PC-9 (cell line): ENCODE measurements around the gene SLCO2A1. TPM values are rescaled to one million over a fixed set of nuclear protein-coding genes. Genes with fewer than 3 reads are reported as not detected.

ENCODE experiments used
- BruUV-seq: library from RNA; stranded (reverse); fragments of 400-500 nt; replicated peaks from 2 replicates; lab custom pipeline; 2021; lab: Mats Ljungman, UMichigan
- CTCF ChIA-PET: fragments of 300-600 bp; sonication (Branson Sonifier 250); formaldehyde crosslinking; loops from one replicate; lab custom pipeline; 2022; ENCODE audit warnings: antibody characterized with exemption; lab: Charles Lee
- POLR2A ChIA-PET: fragments of 300-600 bp; sonication (Branson Sonifier 250); formaldehyde crosslinking; loops from one replicate; lab custom pipeline; 2022; ENCODE audit warnings: antibody characterized with exemption; ENCODE audit not compliant: unreplicated experiment; lab: Charles Lee
- DNase-seq, 2 experiments: peaks; one replicate each; pipeline versions ENCODE4 v3.0.0 to v3.0.0-alpha.2; 2015 to 2022; ENCODE audit warnings: mixed read lengths in 1 of 2
- H2AFZ ChIP-seq: fragments of 200-600 bp; sonication (generic); 2 replicates; pipeline ENCODE4 v1.8.1; 2017; ENCODE audit warnings: antibody characterized with exemption
- H3F3A ChIP-seq: fragments of 200-600 bp; sonication (generic); 2 replicates; pipeline ENCODE4 v1.8.1; 2017; ENCODE audit warnings: antibody characterized with exemption, mild to moderate bottlenecking, low read depth; ENCODE audit not compliant: insufficient read depth
- H3K27ac ChIP-seq: fragments of 200-600 bp; sonication (generic); 2 replicates; pipeline ENCODE4 v1.6.1; 2016; ENCODE audit warnings: mixed run types
- H3K27me3 ChIP-seq: fragments of 200-600 bp; sonication (generic); 2 replicates; pipeline ENCODE4 v1.6.1; 2016; ENCODE audit warnings: low read depth, mixed run types; ENCODE audit not compliant: insufficient read depth
- H3K36me3 ChIP-seq: fragments of 200-600 bp; sonication (generic); 2 replicates; pipeline ENCODE4 v1.6.1; 2016; ENCODE audit warnings: low read depth, mixed run types
- H3K4me1 ChIP-seq: fragments of 200-600 bp; sonication (generic); replicated peaks from 2 replicates; pipeline ENCODE4 v1.6.1; 2016; ENCODE audit warnings: mixed run types; ENCODE audit not compliant: insufficient read depth
- H3K4me2 ChIP-seq: fragments of 200-600 bp; sonication (generic); 2 replicates; pipeline ENCODE4 v1.6.1; 2017; ENCODE audit warnings: mixed run types
- H3K4me3 ChIP-seq: fragments of 200-600 bp; sonication (generic); 2 replicates; pipeline ENCODE4 v1.6.1; 2016; ENCODE audit warnings: mixed run types
- H3K79me2 ChIP-seq: fragments of 200-600 bp; sonication (generic); 2 replicates; pipeline ENCODE4 v1.6.1; 2017; ENCODE audit warnings: low read depth, mixed run types
- H3K9me2 ChIP-seq: fragments of 200-600 bp; sonication (generic); 2 replicates; pipeline ENCODE4 v1.8.1; 2017; ENCODE audit warnings: mild to moderate bottlenecking; ENCODE audit not compliant: insufficient read depth
- H3K9me3 ChIP-seq: fragments of 200-600 bp; sonication (generic); 2 replicates; pipeline ENCODE4 v1.8.1; 2016; ENCODE audit warnings: low read depth; ENCODE audit not compliant: insufficient read depth
- H4K20me1 ChIP-seq: fragments of 200-600 bp; sonication (generic); 2 replicates; pipeline ENCODE4 v1.8.1; 2017; ENCODE audit not compliant: insufficient read depth
- EZH2 ChIP-seq: fragments of 200-600 bp; sonication (generic); IDR thresholded peaks from 2 replicates; pipeline ENCODE4 v1.8.0; 2017; ENCODE audit warnings: antibody characterized with exemption, low read depth
- intact Hi-C: fragments of 100-400 bp; cut with micrococcal nuclease; formaldehyde crosslinking; loops from one replicate; pipeline ENCODE4 v1.10.0; 2022; ENCODE audit not compliant: unreplicated experiment
- total RNA-seq: library from RNA; stranded (reverse); gene quantifications from 2 replicates; pipeline ENCODE4 v1.2.3, GENCODE V29; 2021
- TF ChIP-seq, protein P1 (sequence below): fragments of 200-600 bp; sonication (generic); conservative IDR thresholded peaks from 2 replicates; pipeline ENCODE4 v1.6.1; 2017; ENCODE audit warnings: mixed run types, antibody characterized with exemption, mild to moderate bottlenecking, moderate library complexity

The SLCO2A1 gene
- total RNA-seq, 1 experiment from 2014 or later, result 0.44 TPM

DNA sequence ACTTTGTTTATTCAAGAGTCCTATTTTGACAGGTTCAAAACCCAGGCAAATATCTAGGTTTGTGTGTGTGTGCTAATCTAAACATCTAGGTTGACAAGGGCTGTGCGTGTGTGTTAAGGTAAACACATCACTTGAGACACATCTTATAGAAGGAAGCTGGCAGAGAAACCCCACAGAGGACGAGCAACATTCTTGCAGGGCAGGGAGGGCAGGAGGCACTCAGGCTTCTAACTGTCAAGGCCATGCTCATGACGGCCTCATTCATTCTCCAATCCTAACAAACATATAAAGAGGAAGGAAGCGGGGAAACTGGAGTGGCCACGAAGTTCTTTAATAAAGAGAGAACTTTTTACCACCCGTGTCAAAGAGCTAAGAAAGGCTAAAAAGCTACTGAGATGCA is 43.4 kb downstream of the SLCO2A1 start:
- POLR2A ChIA-PET, result no interaction called here
- TF ChIP-seq EZH2, result no peak
- TF ChIP-seq, protein P1, sequence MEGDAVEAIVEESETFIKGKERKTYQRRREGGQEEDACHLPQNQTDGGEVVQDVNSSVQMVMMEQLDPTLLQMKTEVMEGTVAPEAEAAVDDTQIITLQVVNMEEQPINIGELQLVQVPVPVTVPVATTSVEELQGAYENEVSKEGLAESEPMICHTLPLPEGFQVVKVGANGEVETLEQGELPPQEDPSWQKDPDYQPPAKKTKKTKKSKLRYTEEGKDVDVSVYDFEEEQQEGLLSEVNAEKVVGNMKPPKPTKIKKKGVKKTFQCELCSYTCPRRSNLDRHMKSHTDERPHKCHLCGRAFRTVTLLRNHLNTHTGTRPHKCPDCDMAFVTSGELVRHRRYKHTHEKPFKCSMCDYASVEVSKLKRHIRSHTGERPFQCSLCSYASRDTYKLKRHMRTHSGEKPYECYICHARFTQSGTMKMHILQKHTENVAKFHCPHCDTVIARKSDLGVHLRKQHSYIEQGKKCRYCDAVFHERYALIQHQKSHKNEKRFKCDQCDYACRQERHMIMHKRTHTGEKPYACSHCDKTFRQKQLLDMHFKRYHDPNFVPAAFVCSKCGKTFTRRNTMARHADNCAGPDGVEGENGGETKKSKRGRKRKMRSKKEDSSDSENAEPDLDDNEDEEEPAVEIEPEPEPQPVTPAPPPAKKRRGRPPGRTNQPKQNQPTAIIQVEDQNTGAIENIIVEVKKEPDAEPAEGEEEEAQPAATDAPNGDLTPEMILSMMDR, result no peak
- H3K9me3 ChIP-seq, result no peaks in the 10 kb centered on the region
- no peaks in the 10 kb centered on the region for H3K4me1 ChIP-seq
- no peaks in the 10 kb centered on the region for H4K20me1 ChIP-seq
- BruUV-seq, result no TSS peak
- intact Hi-C loops, result no loop called here
- H3K4me3 ChIP-seq, result no peak overlapping the region
- no peaks in the 10 kb centered on the region for H3F3A ChIP-seq
- H3K27ac ChIP-seq, result no peak overlapping the region
- no peaks in the 10 kb centered on the region for H3K36me3 ChIP-seq
- H3K4me2 ChIP-seq, result no peak overlapping the region
- H3K9me2 ChIP-seq, result no peaks in the 10 kb centered on the region
- H3K27me3 ChIP-seq, result peaks cover 30% of the 10 kb centered on the region; the same call in 1 of the 2 replicates
- H3K79me2 ChIP-seq, result no peaks in the 10 kb centered on the region
- no peak overlapping the region for H2AFZ ChIP-seq
- no peak for DNase-seq
- CTCF ChIA-PET, result no interaction called here

- Histone ChIP-seq H3K27ac (no peak overlapping the region), H3F3A (no peaks in the 10 kb centered on the region), H3K79me2 (no peaks in the 10 kb centered on the region), H3K9me3 (no peaks in the 10 kb centered on the region), H3K4me1 (no peaks in the 10 kb centered on the region), H3K4me3 (no peak overlapping the region), H3K9me2 (no peaks in the 10 kb centered on the region), H2AFZ (no peak overlapping the region), H4K20me1 (no peaks in the 10 kb centered on the region), H3K4me2 (no peak overlapping the region), H3K27me3 (peaks cover 30% of the 10 kb centered on the region; the same call in 1 of the 2 replicates), H3K36me3 (no peaks in the 10 kb centered on the region)
- POLR2A ChIA-PET, result no interaction called here
- CTCF ChIA-PET, result no interaction called here
- TF ChIP-seq, protein P1, result no peak
- TF ChIP-seq EZH2, result no peak
- intact Hi-C loops, result no loop called here
- no TSS peak for BruUV-seq
- no peak for DNase-seq
These were observed 44.8 kb downstream of the SLCO2A1 start for GRCh38 chr3:133984975-133985374.

DNA sequence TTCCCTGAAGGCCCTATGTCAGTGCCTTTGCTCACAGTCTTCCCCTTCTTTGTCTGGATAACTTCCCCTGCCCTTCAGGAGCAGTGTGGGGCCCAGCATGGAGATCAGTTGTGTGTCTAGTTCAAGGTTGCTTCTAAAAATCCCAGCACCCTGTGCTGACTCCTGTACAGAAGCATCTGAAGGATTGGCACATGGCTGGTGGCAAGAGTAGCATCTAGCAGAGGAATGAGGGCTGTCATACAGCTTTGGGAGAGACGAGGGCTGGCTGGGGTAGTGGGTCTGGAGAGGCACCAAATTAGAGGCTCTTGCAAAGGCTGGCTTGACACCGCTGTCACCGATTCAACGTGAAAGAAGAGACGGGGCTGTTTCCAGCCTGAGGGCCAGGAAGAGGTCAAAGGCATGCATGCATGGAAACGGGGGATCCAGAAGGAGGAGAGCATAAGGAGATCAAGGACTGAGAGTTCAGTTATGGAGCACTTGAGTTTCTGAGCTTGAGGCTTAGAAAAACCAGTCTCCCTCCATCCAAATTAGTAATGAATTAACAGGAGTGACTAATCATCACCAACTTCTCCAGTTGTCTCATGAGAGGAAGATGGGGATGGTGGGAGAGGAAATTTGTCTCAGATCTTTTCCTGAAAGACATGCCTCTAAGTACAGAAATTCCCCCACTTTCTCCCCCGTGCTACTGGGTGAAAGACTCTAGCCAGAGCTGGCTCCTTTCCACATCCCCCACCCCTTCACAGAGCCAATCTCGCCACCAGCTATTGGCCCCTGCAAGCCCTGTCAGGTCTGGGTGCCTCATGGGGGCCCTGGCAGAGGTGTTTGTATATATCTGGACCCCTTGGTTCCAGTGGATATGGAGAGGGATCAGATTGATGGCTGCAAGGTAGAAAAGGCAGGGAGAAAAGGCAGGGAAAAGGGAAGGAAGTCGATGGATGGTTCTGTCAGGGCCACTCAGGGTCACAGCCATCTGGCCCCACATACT is 45.9 kb downstream of the SLCO2A1 start:
- Histone ChIP-seq H3K9me3 (no peaks in the 10 kb centered on the region), H3K4me2 (no peak overlapping the region), H3K4me1 (no peaks in the 10 kb centered on the region), H3F3A (no peaks in the 10 kb centered on the region), H4K20me1 (no peaks in the 10 kb centered on the region), H3K27ac (no peak overlapping the region), H3K4me3 (no peak overlapping the region), H3K36me3 (no peaks in the 10 kb centered on the region), H3K9me2 (no peaks in the 10 kb centered on the region), H2AFZ (no peak overlapping the region), H3K27me3 (peaks cover 30% of the 10 kb centered on the region; the same call in 1 of the 2 replicates), H3K79me2 (no peaks in the 10 kb centered on the region)
- TF ChIP-seq, protein P1, result no peak
- no peak for TF ChIP-seq EZH2
- no TSS peak for BruUV-seq
- CTCF ChIA-PET, result interaction anchor here (0.5 kb wide), 1 partner anchor 492 kb away, joined by 3 read pairs; no protein-coding TSS in a partner anchor
- POLR2A ChIA-PET, result no interaction called here
- DNase-seq, result no peak
- intact Hi-C loops, result no loop called here
